Renal cortex interstitium (tissue), 11 donors: ENCODE results near the gene AP3M1. TPM values are rescaled to one million over a fixed set of nuclear protein-coding genes. Genes with fewer than 3 reads are reported as not detected.
"Not testable (repeated sequence)": the region's sequence is repeated elsewhere in the genome, so short reads cannot be mapped to it uniquely, and the experiment has no call there.

Experiments used
- DNase-seq, 11 donors: peaks; one replicate each; pipeline ENCODE4 v3.0.0-alpha.2; 2013; ENCODE audit warnings: low read depth in 9 of 11, low spot score in 4 of 11; ENCODE audit errors: extremely low read depth in 1 of 11
- polyA plus RNA-seq, 3 donors: library from polyadenylated mRNA; unstranded; fragments of 120-200 nt; gene quantifications; one replicate each; pipeline ENCODE4 v1.2.1, GENCODE V29; 2013; ENCODE audit not compliant: insufficient read length in 3 of 3

Gene AP3M1
- polyA plus RNA-seq, 3 donors: 52.8 to 62.2 (median 58.6) TPM

DNA sequence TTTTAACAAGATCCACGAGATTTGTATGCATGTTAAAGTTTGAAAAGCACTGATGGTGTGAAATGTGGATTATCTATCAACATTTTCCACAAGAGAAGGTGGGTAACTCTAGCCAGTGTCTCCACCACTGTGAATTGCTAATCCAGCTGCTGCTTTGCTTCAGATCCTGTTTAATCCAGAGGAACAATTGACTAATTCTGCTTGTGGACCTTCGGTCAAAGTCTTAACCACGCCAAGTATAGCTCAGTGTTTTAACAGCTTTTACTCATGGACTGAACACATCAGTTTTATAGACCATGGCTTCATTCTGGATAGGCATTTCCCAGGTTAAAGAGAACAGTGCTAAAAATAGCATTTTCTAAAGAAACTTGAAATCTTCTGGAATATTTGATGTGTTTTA lies 23.9 kb upstream of the AP3M1 start:
- no peak for DNase-seq

GRCh38 chr10:74171625-74172024 lies 21.0 kb upstream of the AP3M1 start:
- DNase-seq: no peak

DNA sequence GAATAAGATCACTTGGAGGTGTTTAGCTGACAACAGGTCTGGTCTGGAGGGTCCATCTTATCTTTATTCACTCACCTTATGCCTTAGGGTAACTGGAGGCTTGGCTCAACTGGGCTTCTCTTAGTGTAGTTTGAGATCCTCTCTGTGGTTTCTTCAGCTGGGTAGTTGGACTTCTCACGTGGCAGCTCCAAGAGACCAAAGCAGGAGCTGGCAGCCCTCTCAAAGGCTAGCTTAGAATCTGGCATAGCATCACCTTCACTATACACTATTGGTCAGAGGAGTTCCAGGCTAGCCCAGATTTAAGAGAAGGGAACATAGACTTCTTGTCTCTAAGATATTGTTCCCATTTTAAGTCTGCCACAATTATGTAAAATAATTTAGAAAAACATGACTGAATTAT lies 16.8 kb upstream of the AP3M1 start:
- no peak for DNase-seq

DNA sequence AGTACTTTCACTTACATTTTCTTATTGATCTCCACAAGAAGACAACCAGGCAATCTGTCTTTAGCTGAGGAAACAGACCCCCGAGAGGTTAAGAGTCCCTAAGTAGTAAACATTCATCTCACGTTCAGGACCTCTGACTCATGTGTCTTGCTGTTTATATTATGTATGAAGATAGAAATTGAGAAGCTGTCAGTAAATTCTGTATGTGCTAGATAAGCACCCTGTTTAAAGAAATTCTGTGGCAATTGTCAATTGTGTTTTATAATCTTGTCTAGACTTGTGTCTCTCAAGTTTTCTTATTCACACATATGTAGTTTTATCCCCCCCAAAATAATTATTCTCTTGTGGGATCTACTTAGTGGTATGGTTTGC lies 14.9 kb upstream of the AP3M1 start:
- no peak for DNase-seq

DNA sequence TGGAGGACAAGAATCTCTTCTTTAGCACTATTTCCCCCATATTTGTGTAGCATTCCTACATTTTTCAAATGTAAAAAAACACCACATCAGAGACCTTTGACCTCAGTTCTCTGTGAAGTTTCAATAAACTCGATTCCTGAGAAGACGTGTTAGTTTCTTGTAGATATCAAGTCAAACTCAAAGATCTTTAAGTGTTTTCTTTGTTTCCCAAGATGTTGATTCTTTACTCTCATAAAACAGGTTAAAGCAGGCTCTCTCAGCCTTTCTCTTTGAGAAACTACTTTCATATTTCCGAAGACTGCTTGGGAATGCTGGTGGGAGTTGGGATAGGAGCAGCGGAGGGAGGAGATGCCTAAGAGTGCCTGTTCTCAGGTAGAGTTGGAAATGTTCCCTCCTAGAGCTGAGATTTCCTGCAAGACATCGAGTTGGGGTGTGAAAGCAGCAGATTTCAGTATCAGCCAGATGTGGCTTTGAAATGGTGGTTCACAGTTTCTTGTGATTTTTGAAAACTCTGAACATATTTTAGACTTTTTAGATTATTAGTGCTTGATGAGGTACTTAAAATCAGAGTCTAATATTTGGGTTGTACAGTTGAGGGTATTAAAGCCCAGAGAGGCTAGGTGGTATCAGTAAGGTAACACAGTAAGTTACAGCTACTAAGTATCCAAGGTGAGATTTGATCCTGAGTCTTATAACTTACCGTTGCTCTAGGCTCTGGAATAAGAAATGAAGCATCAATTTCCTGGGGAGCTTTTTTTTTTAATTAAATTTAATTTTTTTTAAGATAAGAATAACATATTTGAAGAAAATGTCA lies 14.3 kb upstream of the AP3M1 start:
- DNase-seq: no peak

- DNase-seq: no peak
Measured at GRCh38 chr10:74163319-74164068, 12.9 kb upstream of the AP3M1 start.

DNA sequence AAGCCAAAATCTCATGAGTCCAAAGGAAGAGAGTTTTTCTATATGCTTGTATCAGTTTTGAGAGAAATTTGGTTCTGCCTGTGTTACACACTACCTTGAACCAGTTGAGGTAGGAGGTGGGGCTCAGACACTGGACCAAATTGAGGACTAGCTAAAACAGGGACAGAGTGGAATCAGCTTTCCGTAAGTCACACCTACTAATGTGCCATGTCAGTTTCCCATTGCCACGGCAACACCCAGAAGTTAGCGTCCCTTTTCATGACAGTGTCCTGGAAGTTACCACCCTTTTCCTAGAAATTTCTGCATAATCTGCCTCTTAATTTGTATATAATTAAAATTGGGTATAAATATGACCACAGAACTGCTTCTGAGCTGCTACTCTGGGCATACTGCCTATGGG lies 9.4 kb upstream of the AP3M1 start:
- DNase-seq: no peak

DNA sequence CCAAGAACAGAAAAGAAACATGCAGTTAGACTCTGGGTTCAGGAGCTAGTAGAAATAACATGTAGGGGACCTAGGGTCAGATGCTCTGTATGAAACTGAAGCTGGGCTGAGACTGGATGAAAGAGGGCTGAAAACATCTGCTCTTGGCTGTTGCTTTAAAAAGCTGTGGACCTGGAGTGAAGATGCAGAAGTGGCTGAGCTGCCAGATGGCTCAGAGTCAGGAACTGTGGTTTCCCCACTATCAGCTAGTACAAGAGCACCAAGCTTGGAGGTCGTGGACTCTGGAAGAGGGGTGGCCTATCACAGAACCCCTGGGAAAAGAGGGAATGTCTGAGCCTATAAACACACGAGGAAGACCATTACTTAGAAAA lies 6.3 kb upstream of the AP3M1 start:
- no peak for DNase-seq

GRCh38 chr10:74153676-74154075 lies 3.0 kb upstream of the AP3M1 start:
- no peak for DNase-seq

- DNase-seq: no peak
Measured at GRCh38 chr10:74153123-74153522, 2.5 kb upstream of the AP3M1 start.

DNA sequence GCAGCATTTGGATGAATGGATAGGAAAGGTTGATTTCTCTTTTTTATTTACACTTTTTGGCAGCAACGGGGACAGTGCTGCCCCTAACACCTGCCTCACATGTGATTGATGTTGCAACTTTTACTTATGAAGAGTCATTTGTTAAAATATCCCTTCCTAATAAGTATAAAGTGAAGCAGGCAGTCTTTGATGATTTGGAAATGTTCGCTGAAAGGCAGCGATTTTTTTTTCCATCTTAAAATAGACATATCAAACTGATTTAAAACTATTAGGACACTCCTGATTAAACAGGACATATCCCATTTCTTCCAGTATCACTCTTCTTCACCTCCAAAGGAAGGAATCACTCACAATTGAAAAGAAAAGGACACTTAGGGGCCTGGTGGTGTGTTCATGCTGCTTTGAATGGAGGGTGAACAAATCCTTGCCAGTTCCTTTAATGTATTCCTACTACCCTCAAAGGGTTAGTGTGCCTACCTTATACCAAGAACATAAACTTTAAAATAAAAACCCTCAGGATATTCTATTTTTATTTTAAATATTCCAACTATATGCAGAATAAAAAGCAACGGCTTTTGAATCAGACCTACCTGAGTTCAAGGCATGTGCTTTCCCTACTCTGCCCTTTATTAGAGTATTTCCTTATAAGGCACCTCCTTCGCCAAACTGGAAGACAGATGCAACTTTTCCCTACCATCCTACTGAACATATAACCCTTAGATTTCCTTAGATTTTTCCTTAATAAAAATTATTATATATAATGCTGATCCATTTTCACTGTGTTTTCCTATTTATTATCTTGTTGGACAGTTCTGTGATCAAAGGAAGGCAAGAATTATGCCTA lies 1.5 kb upstream of the AP3M1 start:
- no peak for DNase-seq

DNA sequence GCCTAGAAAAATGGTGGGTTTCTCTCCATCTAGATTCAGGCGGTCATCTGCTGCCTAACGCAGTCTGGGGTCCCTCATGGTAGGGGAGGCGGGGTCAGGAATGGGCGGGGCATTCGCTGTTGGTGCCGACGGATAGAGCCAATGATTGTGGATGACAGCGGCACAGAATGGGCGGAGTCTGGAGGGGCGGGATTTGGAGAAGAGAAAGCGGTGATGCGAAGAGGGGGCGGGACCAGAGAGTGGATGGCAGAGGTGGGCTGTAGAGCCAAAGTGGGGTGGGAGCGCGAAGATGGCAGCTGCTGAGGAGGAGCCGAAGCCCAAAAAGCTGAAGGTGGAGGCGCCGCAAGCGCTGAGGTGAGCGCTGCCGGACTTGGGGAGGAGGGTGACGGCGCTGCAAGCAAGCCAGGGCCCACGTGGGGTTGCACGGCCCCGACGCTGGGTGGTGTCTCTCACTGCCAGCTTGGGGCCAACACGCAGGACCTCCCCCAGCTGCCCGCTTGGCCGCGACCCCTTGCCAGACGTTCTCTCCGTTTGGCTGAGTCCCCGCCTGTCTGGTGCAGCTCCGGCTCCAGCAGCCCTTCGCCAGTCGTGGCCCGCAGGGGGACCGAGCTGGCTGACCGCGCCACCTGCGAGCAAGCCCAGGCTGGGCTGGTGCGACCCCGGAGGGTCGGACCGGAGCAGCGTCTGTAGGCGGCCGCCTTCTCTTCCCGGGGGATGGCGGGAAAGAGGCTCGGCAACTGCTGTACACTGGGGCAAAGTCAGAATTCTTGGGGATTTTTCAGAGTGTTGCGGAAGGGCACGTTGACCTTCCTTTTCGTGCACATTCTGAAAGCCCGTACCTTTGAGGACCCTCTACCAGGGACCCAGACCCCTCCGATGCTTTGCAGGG lies 606 bp upstream of the AP3M1 start, which contains the start of gene ADK:
TSS of gene ADK (plus strand) at position 232 of the 889 bp plus-strand sequence. CDS start at position 290, 58 bp downstream.
- DNase-seq: peak; percentile 97 to 100 (median 99)

DNA sequence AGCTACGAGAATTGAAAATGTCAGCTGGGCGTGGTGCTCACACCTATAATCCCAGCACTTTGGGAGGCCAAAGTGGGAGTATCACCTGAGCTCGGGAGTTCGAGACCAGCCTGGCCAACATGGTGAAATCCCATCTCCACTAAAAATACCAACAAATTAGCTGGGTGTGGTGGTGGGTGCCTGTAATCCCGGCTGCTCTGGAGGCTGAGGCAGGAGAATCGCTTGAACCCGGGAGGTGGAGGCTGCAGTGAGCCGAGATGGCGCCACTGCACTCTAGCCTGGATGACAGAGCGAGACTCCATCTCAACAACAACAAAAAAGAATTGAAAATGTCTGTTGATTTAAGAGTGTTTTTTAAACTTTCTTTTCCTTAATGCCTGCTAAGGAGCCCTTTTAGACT lies 3.6 kb downstream of the AP3M1 start:
- not testable (repeated sequence) for DNase-seq

GRCh38 chr10:74145133-74145532 lies 5.5 kb downstream of the AP3M1 start:
- DNase-seq: peak in 10 of 11 donors; percentile 36 to 79 (median 60)

DNA sequence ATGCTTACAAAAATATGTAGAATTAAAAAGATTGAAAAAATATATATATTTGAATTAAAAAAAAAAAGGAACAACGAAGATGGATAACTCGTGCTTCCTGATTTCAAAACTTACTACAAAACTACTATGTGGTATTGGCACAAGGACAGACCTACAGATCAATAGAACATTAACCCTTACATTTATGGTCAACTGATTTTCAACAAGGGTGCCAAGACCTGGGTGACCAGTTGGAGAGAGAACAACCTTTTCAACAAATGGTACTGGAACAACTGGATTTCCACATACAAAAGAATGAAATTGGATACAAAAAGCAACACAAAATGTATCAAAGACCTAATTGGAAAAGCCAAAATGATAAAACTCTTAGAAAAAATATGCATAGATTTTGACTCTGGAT lies 10.1 kb downstream of the AP3M1 start:
- no peak for DNase-seq

DNA sequence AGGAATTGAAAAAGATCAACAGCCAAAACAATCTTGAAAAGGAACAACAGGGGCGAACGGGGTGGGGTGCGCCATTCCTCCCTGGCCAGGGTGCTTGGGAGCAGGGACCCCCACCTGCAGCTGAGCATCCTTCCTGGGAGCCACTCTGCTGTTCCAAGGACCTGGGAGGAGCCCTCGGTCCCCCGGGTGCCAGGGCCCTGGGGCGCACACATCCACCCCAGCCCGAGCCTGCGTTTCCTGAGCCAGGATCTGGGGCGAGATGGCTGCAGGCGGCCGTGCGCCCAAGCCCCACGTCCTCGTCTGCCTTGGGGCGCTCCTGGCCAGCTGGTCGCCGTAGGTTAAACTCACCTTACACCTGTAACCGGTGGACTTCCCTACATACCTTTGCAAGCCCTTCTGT lies 10.6 kb downstream of the AP3M1 start:
- DNase-seq: no peak

DNA sequence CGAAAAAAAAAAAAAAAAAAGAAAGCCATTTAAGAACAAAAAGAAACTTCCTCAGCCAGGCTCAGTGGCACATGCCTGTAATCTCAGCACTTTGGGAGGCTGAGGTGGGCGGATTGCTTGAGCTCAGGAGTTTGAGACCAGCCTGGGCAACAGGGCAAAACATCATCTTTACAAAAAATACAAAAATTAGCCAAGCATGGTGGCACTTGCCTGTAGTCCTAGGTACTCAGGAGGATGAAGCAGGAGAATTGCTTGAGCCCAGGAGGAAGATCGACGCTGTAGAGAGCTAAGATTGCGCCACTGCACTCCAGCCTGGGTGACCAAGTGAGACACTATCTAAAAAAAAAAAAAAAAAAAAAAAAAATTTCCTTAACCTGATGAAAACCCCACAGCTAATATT lies 12.0 kb downstream of the AP3M1 start:
- not testable (repeated sequence) for DNase-seq

DNA sequence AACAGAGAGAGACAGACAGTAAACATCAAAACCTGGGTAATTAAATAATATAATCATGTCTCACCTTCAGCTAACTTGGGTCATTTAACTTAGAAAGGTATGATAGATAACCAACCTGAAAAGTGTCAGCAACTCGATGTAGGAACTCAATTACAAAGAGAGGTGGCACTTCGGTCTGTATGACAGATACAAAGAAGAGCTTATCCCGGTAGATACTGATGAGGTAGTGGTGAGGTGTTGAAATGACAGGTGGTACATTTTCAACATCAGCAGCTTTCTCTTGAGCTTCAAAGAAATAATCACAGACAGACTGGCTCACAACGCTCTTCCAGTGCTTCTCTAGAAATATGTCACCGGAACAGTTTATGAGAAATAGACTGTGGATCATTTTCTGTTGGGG lies 12.6 kb downstream of the AP3M1 start:
- no peak for DNase-seq

DNA sequence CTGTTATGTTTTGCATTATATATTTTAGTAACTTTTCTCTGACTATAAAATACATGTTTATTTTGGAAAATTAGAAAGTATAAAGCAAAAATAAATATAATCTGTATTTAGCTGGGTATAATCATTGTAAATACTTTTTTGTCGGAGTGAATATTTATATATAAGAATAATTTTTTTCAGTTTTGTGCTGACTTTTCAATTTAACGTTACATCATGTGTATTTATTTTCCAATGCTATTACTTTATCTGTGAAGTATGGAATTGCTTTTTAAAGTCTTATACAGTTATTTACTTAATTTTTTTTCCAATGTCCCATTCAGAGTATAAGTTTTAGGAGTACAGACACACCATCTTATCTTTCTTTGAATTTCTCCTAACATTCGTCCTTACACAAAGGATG lies 15.2 kb downstream of the AP3M1 start:
- DNase-seq: no peak
